Measurements from ENCODE around the gene PRR23E. TPM values are rescaled to one million over a fixed set of nuclear protein-coding genes. Genes with fewer than 3 reads are reported as not detected.
A peak's percentile ranks its signal among the peaks of the same experiment; 100 is the strongest.

The PRR23E gene
- total RNA-seq, 1 experiment from 2014 or later: not detected

DNA sequence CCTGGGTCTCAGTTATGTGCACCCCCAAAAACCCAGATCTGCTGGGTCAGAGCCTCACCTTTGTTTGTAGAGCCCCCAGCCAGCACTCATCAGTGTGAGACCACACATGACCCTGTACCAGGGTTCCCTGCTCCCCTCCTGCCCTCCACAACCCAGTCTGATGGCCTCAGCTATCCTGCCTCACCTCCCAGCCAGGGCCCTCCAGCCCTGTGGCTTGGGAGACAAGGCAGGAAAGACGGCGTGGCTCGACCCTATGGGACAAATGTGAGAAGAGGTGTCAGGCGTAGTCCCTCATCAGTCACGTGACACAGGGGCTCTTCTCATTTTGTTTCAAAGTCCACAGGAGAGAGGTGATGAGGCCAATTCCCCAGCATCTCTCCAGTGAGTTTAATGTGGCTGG lies 28.3 kb upstream of the PRR23E start:
- DNase-seq (ENCODE audit: low spot score): no peak

- no peak for DNase-seq (ENCODE audit: low spot score)
Observed at GRCh38 chr3:127165036-127165435, 27.9 kb upstream of the PRR23E start.

- DNase-seq (ENCODE audit: low spot score): no peak
Observed at GRCh38 chr3:127165694-127166485, 27.0 kb upstream of the PRR23E start.

DNA sequence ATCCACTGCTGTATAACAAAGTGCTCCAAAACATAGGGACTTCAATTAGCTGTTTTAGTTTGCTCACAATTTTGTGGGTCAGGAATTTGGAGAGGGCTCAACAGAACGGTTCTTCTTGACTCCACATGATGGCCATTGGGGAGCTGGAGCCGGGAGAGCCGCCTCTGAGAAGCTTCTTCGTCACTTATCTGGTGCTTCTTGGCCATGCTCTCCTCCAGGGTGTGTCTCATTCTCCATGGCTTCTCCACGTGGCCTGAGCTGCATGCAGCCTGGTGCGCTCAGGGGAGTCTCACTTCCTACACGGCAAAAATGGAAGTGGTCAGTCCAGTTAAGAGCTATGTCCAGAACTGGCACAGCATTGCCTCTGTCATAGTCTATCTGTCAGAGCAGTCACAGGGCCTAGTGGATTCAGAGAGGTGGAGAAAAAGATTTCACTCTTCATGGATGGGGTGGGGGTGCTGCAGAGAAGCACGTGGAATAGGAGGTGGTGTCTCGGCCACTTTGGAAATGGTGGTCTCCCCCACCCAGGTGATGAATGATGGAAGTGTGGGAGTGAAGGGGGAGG lies 26.3 kb upstream of the PRR23E start:
- no peak for DNase-seq (ENCODE audit: low spot score)

GRCh38 chr3:127167315-127168043 lies 25.5 kb upstream of the PRR23E start:
- no peak for DNase-seq (ENCODE audit: low spot score)

DNA sequence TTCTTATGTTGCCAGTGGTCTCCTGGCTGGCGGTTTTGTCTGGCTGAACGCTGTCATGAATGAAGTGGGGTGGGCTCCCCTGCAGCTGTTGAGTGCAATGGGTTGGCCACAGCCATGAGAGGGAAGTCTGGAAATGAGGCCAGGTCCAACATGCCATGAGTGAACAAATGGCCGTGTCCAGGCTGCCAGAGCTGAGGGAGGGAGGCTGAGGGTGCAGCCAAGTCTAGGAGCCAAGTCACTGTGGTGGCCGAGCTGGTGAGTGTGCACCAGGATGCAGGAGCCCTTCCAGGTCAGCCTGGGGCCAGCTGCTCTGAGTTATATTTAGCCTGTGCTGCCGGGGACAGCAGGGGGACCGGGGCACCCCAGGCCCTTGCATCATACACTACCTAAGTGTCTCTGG lies 24.7 kb upstream of the PRR23E start:
- no peak for DNase-seq (ENCODE audit: low spot score)

DNA sequence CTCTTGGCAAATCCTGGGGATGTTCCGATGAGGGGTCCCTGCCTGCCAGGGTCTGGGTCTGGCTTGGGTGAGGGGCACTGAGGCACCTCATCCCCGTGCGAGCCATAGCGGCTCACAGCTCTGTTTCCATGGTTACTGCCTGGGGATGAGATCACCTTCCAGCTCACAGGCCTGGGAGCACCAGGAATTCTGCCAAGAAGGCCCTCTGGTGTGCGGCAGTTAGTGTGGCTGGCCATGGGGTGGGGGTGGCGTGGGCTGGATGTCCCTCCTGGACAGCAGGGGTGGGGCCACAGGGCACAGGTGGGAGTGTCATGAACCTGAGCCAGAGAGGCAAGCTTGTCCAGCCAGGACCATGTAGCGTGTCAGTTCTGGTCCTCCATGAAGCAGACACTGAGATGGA lies 22.1 kb upstream of the PRR23E start:
- DNase-seq (ENCODE audit: low spot score): peak; percentile 86

DNA sequence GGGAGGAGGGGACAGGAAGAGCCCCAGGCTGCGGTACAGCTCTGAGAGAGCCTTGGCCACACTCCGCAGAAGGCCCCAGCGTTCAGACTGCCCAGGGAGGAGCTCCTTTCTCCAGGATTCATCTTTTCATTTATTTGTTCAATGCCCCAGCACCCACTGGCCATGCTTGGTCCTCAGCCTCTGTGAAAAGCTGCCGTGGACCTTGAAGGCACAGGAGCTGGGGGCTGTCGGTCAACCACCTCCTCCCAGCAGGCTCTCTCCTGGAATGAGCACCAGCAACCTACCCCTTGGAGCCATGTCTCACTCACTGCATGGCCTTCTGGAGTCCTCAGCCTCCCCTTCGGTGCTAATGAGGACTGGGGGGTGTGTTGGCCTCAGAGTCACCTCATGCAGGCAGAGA lies 21.6 kb upstream of the PRR23E start:
- no peak for DNase-seq (ENCODE audit: low spot score)

GRCh38 chr3:127171721-127172120 lies 21.2 kb upstream of the PRR23E start:
- no peak for DNase-seq (ENCODE audit: low spot score)

GRCh38 chr3:127172211-127172610 lies 20.7 kb upstream of the PRR23E start:
- no peak for DNase-seq (ENCODE audit: low spot score)

- DNase-seq (ENCODE audit: low spot score): peak; percentile 84
Observed at GRCh38 chr3:127172781-127173515, 20.0 kb upstream of the PRR23E start.

GRCh38 chr3:127173516-127174166 lies 19.3 kb upstream of the PRR23E start:
- no peak for DNase-seq (ENCODE audit: low spot score)

DNA sequence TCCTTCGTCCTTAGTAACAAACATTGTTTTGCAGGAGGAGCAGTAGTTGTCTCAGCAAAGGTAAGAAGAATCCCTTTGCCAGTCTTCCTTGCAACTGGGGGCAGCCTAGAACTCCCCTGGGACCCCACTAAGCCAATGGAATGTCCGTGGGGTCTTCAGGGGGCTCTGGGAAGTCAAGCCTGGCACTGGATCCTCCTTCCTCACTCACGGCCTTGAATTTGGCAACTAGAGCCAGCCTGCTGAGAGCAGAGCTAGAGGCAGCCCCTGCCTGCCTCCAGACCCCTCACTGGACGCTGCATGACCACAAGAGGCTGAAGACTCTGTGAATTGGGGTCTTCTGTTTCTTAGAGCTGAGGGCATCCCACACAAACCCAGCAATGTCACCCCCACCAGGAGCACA lies 18.6 kb upstream of the PRR23E start:
- DNase-seq (ENCODE audit: low spot score): no peak

GRCh38 chr3:127174715-127175140 lies 18.2 kb upstream of the PRR23E start:
- DNase-seq (ENCODE audit: low spot score): no peak

DNA sequence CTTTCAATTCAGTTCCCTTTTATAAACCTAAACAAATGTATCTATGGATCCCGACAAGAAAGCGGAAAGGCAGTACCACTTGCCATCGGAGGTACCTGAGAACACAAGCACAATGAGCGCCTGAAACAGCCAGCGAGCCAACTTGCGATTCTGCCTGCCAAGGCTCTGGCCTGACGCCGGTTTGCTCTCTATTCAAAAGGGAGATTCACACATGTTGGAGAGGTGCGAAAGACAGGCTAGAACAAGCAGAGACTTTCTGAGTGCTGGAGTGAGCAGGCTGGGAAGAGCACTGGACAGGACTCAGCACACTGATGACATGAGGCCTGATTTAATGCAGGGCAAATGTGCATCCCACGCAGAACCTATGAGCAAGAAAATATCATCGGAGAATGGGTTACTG lies 17.7 kb upstream of the PRR23E start:
- DNase-seq (ENCODE audit: low spot score): no peak

GRCh38 chr3:127177226-127177625 lies 15.7 kb upstream of the PRR23E start:
- DNase-seq (ENCODE audit: low spot score): peak; percentile 25

DNA sequence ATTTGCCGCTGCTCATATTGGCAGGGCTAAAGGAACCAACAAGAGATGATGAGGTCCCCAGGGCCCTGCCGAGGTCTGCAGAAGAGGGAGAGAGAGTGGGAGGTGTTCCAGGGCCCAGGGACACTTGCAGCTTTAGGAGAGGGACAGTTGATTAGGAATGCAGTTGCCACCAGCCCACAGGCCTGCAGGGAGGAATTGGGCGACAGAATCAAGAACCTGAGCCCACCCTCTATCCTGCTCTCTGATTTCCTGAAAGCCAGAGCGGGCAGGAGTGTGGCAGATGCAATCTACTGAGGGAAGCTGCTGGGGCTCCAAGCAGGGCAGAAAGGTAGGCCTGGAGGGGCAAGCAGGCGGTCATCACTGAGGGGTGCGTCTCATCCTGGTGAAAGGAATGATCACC lies 12.1 kb upstream of the PRR23E start:
- no peak for DNase-seq (ENCODE audit: low spot score)

- DNase-seq (ENCODE audit: low spot score): no peak
Observed at GRCh38 chr3:127182431-127182830, 10.5 kb upstream of the PRR23E start.

- no peak for DNase-seq (ENCODE audit: low spot score)
Observed at GRCh38 chr3:127182848-127183714, 9.8 kb upstream of the PRR23E start.
